ENCODE measurements around the gene CNPY2.

CNPY2 gene

DNA sequence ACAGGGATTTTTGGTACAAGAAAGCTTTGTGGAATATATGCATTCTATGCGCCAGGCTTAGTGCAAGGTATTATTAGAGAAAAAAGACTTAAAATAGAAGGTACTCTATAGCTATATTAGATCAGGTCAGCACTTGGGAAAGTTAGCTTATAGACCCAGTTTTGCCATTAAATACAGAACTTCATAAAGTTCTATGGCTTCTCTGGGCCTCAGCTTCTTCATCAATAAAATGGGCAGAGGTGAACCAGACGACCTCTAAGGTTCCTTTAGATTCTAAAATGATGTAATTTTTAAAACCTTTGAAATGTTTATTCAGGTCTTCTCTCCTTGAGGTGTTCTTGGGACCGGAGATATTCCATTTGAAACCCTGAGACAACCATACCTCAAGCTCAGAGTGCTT, 7.1 kb downstream of the CNPY2 start:
- Histone ChIP-seq H3K4me1 (ENCODE audit: control insufficient read depth, insufficient read depth, low read length) (no peaks in the 10 kb centered on the region), H3K9ac (ENCODE audit: low read depth, low read length) (no peak overlapping the region), H3K27me3 (ENCODE audit: control insufficient read depth, insufficient read depth, low read length) (no peaks in the 10 kb centered on the region), H3K4me3 (ENCODE audit: low read depth, low read length) (no peak overlapping the region), H3K27ac (ENCODE audit: low read depth, low read length) (no peak overlapping the region), H3K36me3 (ENCODE audit: control insufficient read depth, insufficient read depth, low read length) (peaks cover 71% of the 10 kb centered on the region), H3K9me3 (ENCODE audit: control insufficient read depth, insufficient read depth, low read length) (no peaks in the 10 kb centered on the region)

- Histone ChIP-seq H3K9me3 (ENCODE audit: control insufficient read depth, insufficient read depth, low read length) (no peaks in the 10 kb centered on the region), H3K27ac (ENCODE audit: low read depth, low read length) (no peak overlapping the region), H3K9ac (ENCODE audit: low read depth, low read length) (no peak overlapping the region), H3K4me3 (ENCODE audit: low read depth, low read length) (no peak overlapping the region), H3K4me1 (ENCODE audit: control insufficient read depth, insufficient read depth, low read length) (no peaks in the 10 kb centered on the region), H3K27me3 (ENCODE audit: control insufficient read depth, insufficient read depth, low read length) (no peaks in the 10 kb centered on the region), H3K36me3 (ENCODE audit: control insufficient read depth, insufficient read depth, low read length) (peaks cover 65% of the 10 kb centered on the region)
These were observed 8.4 kb downstream of the CNPY2 start for GRCh38 chr12:56307221-56307965.

GRCh38 chr12:56304872-56305590, 10.8 kb downstream of the CNPY2 start:
- Histone ChIP-seq H3K27ac (ENCODE audit: low read depth, low read length) (no peak overlapping the region), H3K27me3 (ENCODE audit: control insufficient read depth, insufficient read depth, low read length) (no peaks in the 10 kb centered on the region), H3K9me3 (ENCODE audit: control insufficient read depth, insufficient read depth, low read length) (no peaks in the 10 kb centered on the region), H3K4me3 (ENCODE audit: low read depth, low read length) (no peak overlapping the region), H3K9ac (ENCODE audit: low read depth, low read length) (no peak overlapping the region), H3K36me3 (ENCODE audit: control insufficient read depth, insufficient read depth, low read length) (peaks cover 55% of the 10 kb centered on the region), H3K4me1 (ENCODE audit: control insufficient read depth, insufficient read depth, low read length) (peaks cover 8% of the 10 kb centered on the region)

DNA sequence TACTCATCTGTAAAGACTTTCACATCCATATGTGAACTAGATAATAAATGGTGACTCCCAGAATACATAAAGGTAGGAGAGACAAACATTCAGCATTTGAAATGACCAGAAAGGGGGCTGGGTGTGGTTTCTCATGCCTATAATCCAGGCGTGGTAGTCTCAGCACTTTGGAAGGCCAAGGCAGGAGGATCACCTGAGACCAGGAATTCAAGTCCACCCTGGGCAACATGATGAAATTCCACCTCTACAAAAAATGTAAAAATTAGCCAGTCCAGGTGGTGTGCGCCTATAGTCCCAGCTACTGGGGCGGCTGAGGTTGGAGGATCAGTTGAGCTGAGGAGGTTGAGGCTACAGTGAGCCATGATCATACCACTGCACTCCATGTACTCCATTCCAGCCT, 11.5 kb downstream of the CNPY2 start:
- peaks cover 50% of the 10 kb centered on the region for H3K36me3 ChIP-seq (ENCODE audit: control insufficient read depth, insufficient read depth, low read length)
- H3K4me3 ChIP-seq (ENCODE audit: low read depth, low read length), result no peak overlapping the region
- no peak overlapping the region for H3K27ac ChIP-seq (ENCODE audit: low read depth, low read length)
- H3K27me3 ChIP-seq (ENCODE audit: control insufficient read depth, insufficient read depth, low read length), result no peaks in the 10 kb centered on the region
- H3K9ac ChIP-seq (ENCODE audit: low read depth, low read length), result no peak overlapping the region
- peaks cover 9% of the 10 kb centered on the region for H3K4me1 ChIP-seq (ENCODE audit: control insufficient read depth, insufficient read depth, low read length)
- H3K9me3 ChIP-seq (ENCODE audit: control insufficient read depth, insufficient read depth, low read length), result no peaks in the 10 kb centered on the region

DNA sequence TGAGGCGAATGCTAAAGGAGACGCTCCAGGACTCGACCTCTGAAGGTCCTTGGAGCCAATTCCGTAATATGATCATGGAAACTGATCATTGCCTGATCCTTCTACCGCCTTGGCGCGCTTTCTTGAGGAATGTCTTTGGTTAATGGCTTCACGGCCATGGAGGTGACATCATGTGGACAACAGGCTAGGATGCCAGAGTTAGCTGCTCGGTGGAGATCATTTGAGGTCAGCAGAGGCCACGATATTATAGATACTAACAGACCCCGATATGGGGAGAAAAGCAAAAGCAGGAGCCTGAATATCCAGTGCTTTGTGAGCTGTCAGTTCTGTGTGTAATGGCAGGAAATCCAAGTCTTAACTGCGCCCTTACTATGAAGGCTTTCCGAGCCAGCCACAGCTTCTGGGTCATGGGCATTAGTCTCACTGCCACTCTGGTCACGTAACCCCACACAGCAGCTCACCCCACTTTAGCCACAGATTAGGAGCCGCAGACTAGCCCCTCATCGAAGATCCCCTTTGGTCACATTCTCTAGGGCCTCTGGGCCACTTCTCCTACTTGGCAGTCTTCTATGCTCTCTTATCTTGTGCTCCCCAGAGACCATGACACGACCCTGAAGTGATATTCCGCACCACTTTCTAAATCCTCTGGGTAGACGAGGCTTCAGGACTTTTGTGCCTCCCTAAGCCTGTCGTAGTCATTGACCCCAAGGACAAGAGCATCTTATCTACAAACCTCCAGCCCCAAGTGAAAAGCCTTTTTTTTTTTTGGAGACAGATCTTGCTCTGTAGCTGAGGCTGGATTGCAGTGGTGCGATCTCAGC, 14.9 kb downstream of the CNPY2 start:
- H3K27me3 ChIP-seq (ENCODE audit: control insufficient read depth, insufficient read depth, low read length), result no peaks in the 10 kb centered on the region
- H3K27ac ChIP-seq (ENCODE audit: low read depth, low read length), result peak overlapping the region; percentile 88
- peaks cover 45% of the 10 kb centered on the region for H3K36me3 ChIP-seq (ENCODE audit: control insufficient read depth, insufficient read depth, low read length)
- peak overlapping the region; percentile 98 for H3K4me3 ChIP-seq (ENCODE audit: low read depth, low read length)
- H3K9me3 ChIP-seq (ENCODE audit: control insufficient read depth, insufficient read depth, low read length), result no peaks in the 10 kb centered on the region
- peak overlapping the region; percentile 62 for H3K9ac ChIP-seq (ENCODE audit: low read depth, low read length)
- H3K4me1 ChIP-seq (ENCODE audit: control insufficient read depth, insufficient read depth, low read length), result peaks cover 12% of the 10 kb centered on the region

GRCh38 chr12:56299853-56300643, 15.7 kb downstream of the CNPY2 start, which contains the start of gene CS:
Gene CS, minus strand, starts transcription at chr12:56300330. Its CDS starts 129 bp downstream, at chr12:56300201.
- H3K4me3 ChIP-seq (ENCODE audit: low read depth, low read length), result peak within 1 kb of the TSS; percentile 98
- peak within 1 kb of the TSS; percentile 88 for H3K27ac ChIP-seq (ENCODE audit: low read depth, low read length)
- no peaks in the 10 kb centered on the region for H3K27me3 ChIP-seq (ENCODE audit: control insufficient read depth, insufficient read depth, low read length)
- peaks cover 40% of the 10 kb centered on the region for H3K36me3 ChIP-seq (ENCODE audit: control insufficient read depth, insufficient read depth, low read length)
- H3K4me1 ChIP-seq (ENCODE audit: control insufficient read depth, insufficient read depth, low read length), result peaks cover 12% of the 10 kb centered on the region
- H3K9ac ChIP-seq (ENCODE audit: low read depth, low read length), result peak within 1 kb of the TSS; percentile 91
- H3K9me3 ChIP-seq (ENCODE audit: control insufficient read depth, insufficient read depth, low read length), result no peaks in the 10 kb centered on the region

- H3K4me3 ChIP-seq (ENCODE audit: low read depth, low read length), result peak overlapping the region; percentile 98
These were observed 16.4 kb downstream of the CNPY2 start for GRCh38 chr12:56299308-56299852.

GRCh38 chr12:56298828-56299227, 17.0 kb downstream of the CNPY2 start:
- Histone ChIP-seq H3K4me3 (ENCODE audit: low read depth, low read length) (peak overlapping the region; percentile 98), H3K9ac (ENCODE audit: low read depth, low read length) (no peak overlapping the region), H3K9me3 (ENCODE audit: control insufficient read depth, insufficient read depth, low read length) (no peaks in the 10 kb centered on the region), H3K4me1 (ENCODE audit: control insufficient read depth, insufficient read depth, low read length) (peaks cover 12% of the 10 kb centered on the region), H3K27me3 (ENCODE audit: control insufficient read depth, insufficient read depth, low read length) (no peaks in the 10 kb centered on the region), H3K36me3 (ENCODE audit: control insufficient read depth, insufficient read depth, low read length) (peaks cover 34% of the 10 kb centered on the region), H3K27ac (ENCODE audit: low read depth, low read length) (no peak overlapping the region)

More at GRCh38 chr12:56299308-56299852, 16.4 kb downstream of the CNPY2 start:
- Histone ChIP-seq H3K27me3 (ENCODE audit: control insufficient read depth, insufficient read depth, low read length) (no peaks in the 10 kb centered on the region), H3K27ac (ENCODE audit: low read depth, low read length) (peak overlapping the region; percentile 87), H3K36me3 (ENCODE audit: control insufficient read depth, insufficient read depth, low read length) (peaks cover 36% of the 10 kb centered on the region), H3K9me3 (ENCODE audit: control insufficient read depth, insufficient read depth, low read length) (no peaks in the 10 kb centered on the region), H3K4me1 (ENCODE audit: control insufficient read depth, insufficient read depth, low read length) (peaks cover 12% of the 10 kb centered on the region), H3K9ac (ENCODE audit: low read depth, low read length) (peak overlapping the region; percentile 91)

- Histone ChIP-seq H3K9me3 (ENCODE audit: control insufficient read depth, insufficient read depth, low read length) (no peaks in the 10 kb centered on the region), H3K36me3 (ENCODE audit: control insufficient read depth, insufficient read depth, low read length) (peaks cover 36% of the 10 kb centered on the region), H3K4me1 (ENCODE audit: control insufficient read depth, insufficient read depth, low read length) (peaks cover 12% of the 10 kb centered on the region), H3K27me3 (ENCODE audit: control insufficient read depth, insufficient read depth, low read length) (no peaks in the 10 kb centered on the region), H3K9ac (ENCODE audit: low read depth, low read length) (no peak overlapping the region), H3K27ac (ENCODE audit: low read depth, low read length) (no peak overlapping the region), H3K4me3 (ENCODE audit: low read depth, low read length) (no peak overlapping the region)
These were observed 18.4 kb downstream of the CNPY2 start for GRCh38 chr12:56297400-56297799.

GRCh38 chr12:56296295-56296694, 19.5 kb downstream of the CNPY2 start:
- Histone ChIP-seq H3K9ac (ENCODE audit: low read depth, low read length) (no peak overlapping the region), H3K27ac (ENCODE audit: low read depth, low read length) (no peak overlapping the region)

More at GRCh38 chr12:56296295-56296694, 19.5 kb downstream of the CNPY2 start:
- Histone ChIP-seq H3K36me3 (ENCODE audit: control insufficient read depth, insufficient read depth, low read length) (peaks cover 35% of the 10 kb centered on the region), H3K9me3 (ENCODE audit: control insufficient read depth, insufficient read depth, low read length) (no peaks in the 10 kb centered on the region), H3K27me3 (ENCODE audit: control insufficient read depth, insufficient read depth, low read length) (no peaks in the 10 kb centered on the region), H3K4me1 (ENCODE audit: control insufficient read depth, insufficient read depth, low read length) (peaks cover 12% of the 10 kb centered on the region), H3K4me3 (ENCODE audit: low read depth, low read length) (no peak overlapping the region)

All from HUES48 (cell line).